Activated naive CD8-positive, alpha-beta T cell treated with anti-CD3 and anti-CD28 coated beads for 36 hours (primary cell): ENCODE measurements around the gene EHBP1. TPM values are rescaled to one million over a fixed set of nuclear protein-coding genes. Genes with fewer than 3 reads are reported as not detected.

Experiments
- DNase-seq: peaks from one replicate; pipeline ENCODE4 v3.0.0; 2021
- H3K27ac Mint-ChIP-seq: one replicate; pipeline ENCODE4 v1.8.0; 2022; ENCODE audit warnings: mild to moderate bottlenecking, moderate library complexity, mixed read lengths
- H3K27me3 Mint-ChIP-seq: one replicate; pipeline ENCODE4 v1.8.0; 2022; ENCODE audit warnings: mild to moderate bottlenecking, mixed read lengths
- H3K36me3 Mint-ChIP-seq: one replicate; pipeline ENCODE4 v1.8.0; 2021; ENCODE audit warnings: mild to moderate bottlenecking, mixed read lengths
- H3K4me1 Mint-ChIP-seq: one replicate; pipeline ENCODE4 v1.8.0; 2021; ENCODE audit warnings: mixed read lengths
- H3K4me3 Mint-ChIP-seq: one replicate; pipeline ENCODE4 v1.8.0; 2022; ENCODE audit warnings: mild to moderate bottlenecking, moderate library complexity, mixed read lengths
- H3K9me3 Mint-ChIP-seq: one replicate; pipeline ENCODE4 v1.8.0; 2022; ENCODE audit warnings: mixed read lengths
- total RNA-seq, 2 experiments: library from RNA; stranded (reverse); gene quantifications; one replicate each; pipeline ENCODE4 v1.2.3, GENCODE V29; 2021

Gene EHBP1
- total RNA-seq, 2 experiments from 2014 or later = 25.3 to 28.2 TPM

GRCh38 chr2:62831729-62832128 is 126.2 kb downstream of the EHBP1 start:
- Mint-ChIP-seq H3K27me3 (no peaks in the 10 kb centered on the region), H3K9me3 (peaks cover 4% of the 10 kb centered on the region), H3K4me1 (no peaks in the 10 kb centered on the region), H3K4me3 (no peak overlapping the region), H3K36me3 (peaks cover 59% of the 10 kb centered on the region), H3K27ac (no peak overlapping the region)
- no peak for DNase-seq

- no peak overlapping the region for H3K27ac Mint-ChIP-seq
- no peaks in the 10 kb centered on the region for H3K27me3 Mint-ChIP-seq
- no peak for DNase-seq
- no peak overlapping the region for H3K4me3 Mint-ChIP-seq
- no peaks in the 10 kb centered on the region for H3K4me1 Mint-ChIP-seq
- H3K9me3 Mint-ChIP-seq = peaks cover 18% of the 10 kb centered on the region
- peaks cover 30% of the 10 kb centered on the region for H3K36me3 Mint-ChIP-seq
Measured at GRCh38 chr2:62844311-62845090, 139.0 kb downstream of the EHBP1 start.

DNA sequence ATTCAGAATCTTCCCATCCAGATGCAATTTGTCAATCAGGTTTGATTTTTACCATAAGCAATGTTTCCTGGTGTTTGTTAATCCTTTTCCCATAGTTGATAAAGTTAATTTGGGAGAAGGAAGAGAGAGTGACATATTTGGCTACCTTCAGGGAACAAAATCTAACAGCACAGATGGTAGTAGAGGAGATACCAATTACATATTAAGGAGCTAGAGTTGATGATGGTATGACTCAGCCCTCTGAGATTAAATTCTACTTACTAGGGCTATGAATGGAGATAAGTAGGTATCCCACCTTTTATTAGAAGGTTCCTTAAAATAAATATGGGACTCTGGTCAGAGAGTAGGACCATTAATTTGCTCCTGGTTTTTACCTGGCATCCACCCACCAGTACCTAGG is 139.7 kb downstream of the EHBP1 start:
- Mint-ChIP-seq H3K27ac (no peak overlapping the region), H3K4me3 (no peak overlapping the region), H3K4me1 (no peaks in the 10 kb centered on the region), H3K9me3 (peaks cover 17% of the 10 kb centered on the region), H3K27me3 (no peaks in the 10 kb centered on the region), H3K36me3 (peaks cover 30% of the 10 kb centered on the region)
- DNase-seq = no peak

GRCh38 chr2:62852254-62852653 is 146.7 kb downstream of the EHBP1 start:
- H3K27ac Mint-ChIP-seq = no peak overlapping the region
- H3K36me3 Mint-ChIP-seq = peaks cover 21% of the 10 kb centered on the region
- H3K4me3 Mint-ChIP-seq = no peak overlapping the region
- no peaks in the 10 kb centered on the region for H3K27me3 Mint-ChIP-seq
- no peaks in the 10 kb centered on the region for H3K4me1 Mint-ChIP-seq
- H3K9me3 Mint-ChIP-seq = peaks cover 3% of the 10 kb centered on the region
- DNase-seq = no peak

DNA sequence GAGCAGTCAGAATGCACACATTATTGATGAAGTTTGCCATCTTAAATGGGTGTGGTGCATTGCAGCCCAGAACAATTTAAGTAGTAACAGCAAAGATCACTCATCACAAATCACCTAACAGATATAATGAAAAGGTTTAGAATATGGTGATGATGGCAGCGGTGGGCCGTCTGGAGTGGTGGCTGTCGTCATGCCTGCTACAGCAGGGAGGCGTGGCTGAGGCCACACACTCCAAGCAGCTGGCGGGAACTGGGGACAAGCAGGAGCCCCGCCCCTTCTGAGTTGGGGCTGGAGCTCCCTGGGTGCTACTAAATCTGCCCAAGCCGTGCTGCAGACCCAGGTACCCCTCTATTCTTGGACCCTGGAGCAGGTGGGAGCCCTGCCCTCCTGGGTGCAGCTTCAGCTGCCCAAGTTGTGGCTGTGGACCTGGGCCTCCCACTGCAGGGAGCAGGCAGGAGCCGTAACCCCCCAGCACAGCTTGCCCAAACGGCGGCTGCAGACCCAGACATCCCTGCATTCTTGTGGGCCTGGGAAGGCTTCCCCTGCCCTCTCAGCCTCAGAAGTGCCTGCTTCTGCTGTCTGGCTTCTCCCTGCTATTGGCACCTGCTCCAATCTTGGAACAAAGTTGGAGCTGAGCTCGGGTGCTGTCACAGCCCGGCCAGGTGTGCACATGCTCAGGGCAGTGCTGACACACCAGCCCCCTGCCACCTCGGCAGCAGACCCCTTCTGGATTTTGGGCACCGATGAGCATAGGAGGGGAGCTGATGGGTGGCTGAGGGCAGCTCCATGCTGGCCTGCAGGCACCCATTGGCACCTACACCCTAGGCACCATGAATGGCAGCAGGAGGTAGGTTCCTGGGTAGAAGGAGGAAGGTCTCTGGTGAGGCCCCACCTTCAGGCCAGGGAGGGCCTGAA is 149.3 kb downstream of the EHBP1 start:
- Mint-ChIP-seq H3K4me3 (no peak overlapping the region), H3K36me3 (peaks cover 15% of the 10 kb centered on the region), H3K9me3 (peaks cover 3% of the 10 kb centered on the region), H3K4me1 (no peaks in the 10 kb centered on the region), H3K27me3 (no peaks in the 10 kb centered on the region), H3K27ac (no peak overlapping the region)
- no peak for DNase-seq

- Mint-ChIP-seq H3K27me3 (no peaks in the 10 kb centered on the region), H3K4me1 (no peaks in the 10 kb centered on the region), H3K9me3 (peaks cover 3% of the 10 kb centered on the region), H3K4me3 (no peak overlapping the region), H3K36me3 (peaks cover 15% of the 10 kb centered on the region), H3K27ac (no peak overlapping the region)
- no peak for DNase-seq
Measured at GRCh38 chr2:62856228-62857040, 150.9 kb downstream of the EHBP1 start.

- no peak for DNase-seq
- peaks cover 15% of the 10 kb centered on the region for H3K36me3 Mint-ChIP-seq
- no peaks in the 10 kb centered on the region for H3K27me3 Mint-ChIP-seq
- H3K9me3 Mint-ChIP-seq = peaks cover 3% of the 10 kb centered on the region
- no peak overlapping the region for H3K4me3 Mint-ChIP-seq
- H3K4me1 Mint-ChIP-seq = no peaks in the 10 kb centered on the region
- no peak overlapping the region for H3K27ac Mint-ChIP-seq
Measured at GRCh38 chr2:62857139-62857931, 151.8 kb downstream of the EHBP1 start.

DNA sequence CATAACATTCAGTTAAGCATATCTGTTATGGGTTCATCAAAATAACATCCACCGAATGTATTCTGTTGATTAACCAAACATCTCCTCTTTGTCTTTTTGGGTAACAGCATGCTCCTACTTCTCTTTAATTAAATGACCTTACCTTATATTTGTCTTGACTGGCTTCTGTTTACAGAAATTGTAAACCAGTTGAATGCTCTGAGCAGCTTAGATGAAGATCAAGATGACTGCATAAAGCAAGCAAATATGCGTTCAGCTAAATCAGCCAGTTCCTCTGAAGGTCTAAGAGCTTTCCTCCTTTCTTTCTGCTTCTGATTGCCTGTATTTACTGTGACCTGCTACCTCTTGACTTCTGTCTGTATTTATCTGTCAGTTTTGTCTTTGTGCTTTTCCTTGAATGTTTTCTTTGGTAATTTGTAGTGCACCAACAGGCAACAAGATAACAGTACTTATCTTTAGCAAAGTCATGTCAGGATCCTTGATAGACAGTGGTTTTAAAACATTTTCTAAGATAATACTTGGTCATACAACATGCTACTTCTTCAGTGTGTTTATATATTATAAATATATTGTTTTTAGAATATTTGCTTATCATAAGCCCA is 152.8 kb downstream of the EHBP1 start:
- Mint-ChIP-seq H3K27ac (no peak overlapping the region), H3K27me3 (no peaks in the 10 kb centered on the region), H3K9me3 (peaks cover 3% of the 10 kb centered on the region), H3K4me3 (no peak overlapping the region), H3K36me3 (peaks cover 12% of the 10 kb centered on the region), H3K4me1 (no peaks in the 10 kb centered on the region)
- DNase-seq = no peak

DNA sequence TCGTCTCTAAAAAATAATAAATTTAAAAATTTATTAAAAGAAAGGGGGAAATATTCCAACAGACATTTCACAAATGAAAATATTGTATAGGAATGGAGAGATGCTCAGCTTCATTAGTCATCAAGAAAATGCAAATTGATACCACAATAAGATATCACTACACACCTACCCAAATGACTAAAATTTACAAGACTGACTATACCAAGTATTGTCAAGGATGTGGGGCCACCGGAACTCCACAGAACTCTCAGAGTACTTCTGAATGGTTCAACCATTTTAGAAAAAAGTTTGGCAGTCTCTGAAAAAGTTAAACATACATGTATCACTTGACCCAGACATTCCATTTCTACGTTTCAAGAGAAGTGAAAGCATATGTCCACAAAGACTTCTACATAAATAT is 163.4 kb downstream of the EHBP1 start:
- no peak overlapping the region for H3K27ac Mint-ChIP-seq
- H3K4me1 Mint-ChIP-seq = no peaks in the 10 kb centered on the region

GRCh38 chr2:62870966-62871365 is 165.5 kb downstream of the EHBP1 start:
- Mint-ChIP-seq H3K9me3 (peaks cover 21% of the 10 kb centered on the region), H3K36me3 (peaks cover 69% of the 10 kb centered on the region), H3K4me3 (no peak overlapping the region), H3K27me3 (no peaks in the 10 kb centered on the region), H3K4me1 (no peaks in the 10 kb centered on the region), H3K27ac (no peak overlapping the region)
- no peak for DNase-seq

More for the DNA sequence above, 163.4 kb downstream of the EHBP1 start:
- H3K4me3 Mint-ChIP-seq = no peak overlapping the region
- DNase-seq = no peak
- H3K27me3 Mint-ChIP-seq = no peaks in the 10 kb centered on the region
- H3K9me3 Mint-ChIP-seq = peaks cover 17% of the 10 kb centered on the region
- H3K36me3 Mint-ChIP-seq = peaks cover 69% of the 10 kb centered on the region

- no peaks in the 10 kb centered on the region for H3K27me3 Mint-ChIP-seq
- H3K4me1 Mint-ChIP-seq = no peaks in the 10 kb centered on the region
- H3K4me3 Mint-ChIP-seq = no peak overlapping the region
- H3K9me3 Mint-ChIP-seq = peaks cover 21% of the 10 kb centered on the region
- DNase-seq = no peak
- peaks cover 70% of the 10 kb centered on the region for H3K36me3 Mint-ChIP-seq
- H3K27ac Mint-ChIP-seq = peak overlapping the region; percentile 39
Measured at GRCh38 chr2:62871506-62871905, 166.0 kb downstream of the EHBP1 start.

DNA sequence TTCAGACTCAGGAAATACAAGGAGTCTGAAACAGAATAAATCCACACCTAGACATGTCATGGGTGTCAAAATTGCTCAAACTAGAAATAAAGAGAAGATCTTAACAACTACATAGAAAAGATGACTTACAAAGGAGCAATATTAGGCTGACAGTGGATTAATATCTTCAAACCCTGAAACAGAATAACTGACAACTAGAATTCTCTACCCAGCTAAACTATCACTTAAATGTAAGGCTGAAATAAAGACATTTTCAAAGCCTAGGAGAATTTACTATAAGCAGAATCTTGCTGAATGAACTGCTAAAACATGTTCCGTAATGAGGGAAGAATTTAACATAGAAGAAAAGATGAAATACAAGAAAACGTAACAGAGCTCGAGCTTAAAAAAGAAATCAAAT is 168.1 kb downstream of the EHBP1 start:
- Mint-ChIP-seq H3K9me3 (peaks cover 27% of the 10 kb centered on the region), H3K27me3 (no peaks in the 10 kb centered on the region), H3K4me1 (no peaks in the 10 kb centered on the region), H3K27ac (no peak overlapping the region), H3K4me3 (no peak overlapping the region), H3K36me3 (peaks cover 79% of the 10 kb centered on the region)
- DNase-seq = no peak

GRCh38 chr2:62874881-62875383 is 169.4 kb downstream of the EHBP1 start:
- no peak for DNase-seq
- H3K4me3 Mint-ChIP-seq = no peak overlapping the region
- H3K9me3 Mint-ChIP-seq = peaks cover 29% of the 10 kb centered on the region
- H3K27ac Mint-ChIP-seq = no peak overlapping the region
- H3K36me3 Mint-ChIP-seq = peaks cover 82% of the 10 kb centered on the region
- no peaks in the 10 kb centered on the region for H3K27me3 Mint-ChIP-seq
- H3K4me1 Mint-ChIP-seq = no peaks in the 10 kb centered on the region
